GM18511 (cell line): ENCODE data around the gene RNF212.

ENCODE experiments used
- ATAC-seq: cut with Tn5 transposase; IDR thresholded peaks from one replicate; pipeline ENCODE4 v1.9.1; 2021; ENCODE audit warnings: mild to moderate bottlenecking, moderate library complexity; ENCODE audit not compliant: unreplicated experiment

RNF212 gene

GRCh38 chr4:1091561-1091995 lies 21.8 kb downstream of the RNF212 start:
- no peak for ATAC-seq

GRCh38 chr4:1090465-1091440 lies 22.6 kb downstream of the RNF212 start:
- no peak for ATAC-seq

GRCh38 chr4:1090036-1090435 lies 23.3 kb downstream of the RNF212 start:
- ATAC-seq = no peak

GRCh38 chr4:1087371-1087770 lies 26.0 kb downstream of the RNF212 start:
- ATAC-seq = no peak

- ATAC-seq = no peak
Measured at GRCh38 chr4:1086011-1086410, 27.4 kb downstream of the RNF212 start.

- ATAC-seq = no peak
Measured at GRCh38 chr4:1085404-1085799, 28.0 kb downstream of the RNF212 start.

GRCh38 chr4:1084796-1085403 lies 28.5 kb downstream of the RNF212 start:
- ATAC-seq = no peak

GRCh38 chr4:1084394-1084793 lies 29.0 kb downstream of the RNF212 start:
- ATAC-seq = no peak

- peak; percentile 59 for ATAC-seq
Measured at GRCh38 chr4:1082215-1083182, 30.9 kb downstream of the RNF212 start.

- no peak for ATAC-seq
Measured at GRCh38 chr4:1081689-1082040, 31.7 kb downstream of the RNF212 start.

GRCh38 chr4:1080961-1081688 lies 32.2 kb downstream of the RNF212 start:
- no peak for ATAC-seq

- ATAC-seq = no peak
Measured at GRCh38 chr4:1080432-1080831, 32.9 kb downstream of the RNF212 start.

GRCh38 chr4:1079711-1080265 lies 33.6 kb downstream of the RNF212 start:
- no peak for ATAC-seq

GRCh38 chr4:1078490-1078889 lies 34.9 kb downstream of the RNF212 start:
- no peak for ATAC-seq

GRCh38 chr4:1077711-1078477 lies 35.5 kb downstream of the RNF212 start:
- ATAC-seq = no peak

GRCh38 chr4:1075809-1076699 lies 37.3 kb downstream of the RNF212 start:
- ATAC-seq = no peak

GRCh38 chr4:1075225-1075624 lies 38.1 kb downstream of the RNF212 start:
- ATAC-seq = no peak

- no peak for ATAC-seq
Measured at GRCh38 chr4:1074077-1074476, 39.3 kb downstream of the RNF212 start.
